ENCODE data around the gene TNXB.

Gene TNXB

DNA sequence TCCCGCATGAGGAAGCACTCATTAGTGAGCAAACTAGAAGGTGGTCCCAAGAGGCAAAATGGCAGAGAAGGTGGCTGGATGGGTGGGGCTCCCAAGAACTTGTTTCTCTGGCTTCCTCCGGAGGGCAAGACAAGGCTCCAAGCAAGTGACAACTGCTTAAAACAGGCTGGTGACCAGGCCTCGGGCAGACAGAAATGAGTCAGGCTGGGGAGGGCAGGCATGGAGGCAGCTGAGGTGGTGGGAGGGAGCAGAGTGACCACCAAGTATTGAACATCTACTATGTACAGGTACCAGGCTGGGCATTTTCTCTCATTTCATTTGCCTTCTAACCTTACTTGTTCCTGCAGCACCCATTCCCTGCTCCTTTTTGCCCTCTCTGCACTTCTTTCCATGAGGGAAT, 33.4 kb downstream of the TNXB start:
- no peak overlapping the region for H3K4me3 ChIP-seq (replicated peaks; ENCODE audit: low read depth, low read length)
- no peak for DNase-seq (ENCODE audit: low read depth)

DNA sequence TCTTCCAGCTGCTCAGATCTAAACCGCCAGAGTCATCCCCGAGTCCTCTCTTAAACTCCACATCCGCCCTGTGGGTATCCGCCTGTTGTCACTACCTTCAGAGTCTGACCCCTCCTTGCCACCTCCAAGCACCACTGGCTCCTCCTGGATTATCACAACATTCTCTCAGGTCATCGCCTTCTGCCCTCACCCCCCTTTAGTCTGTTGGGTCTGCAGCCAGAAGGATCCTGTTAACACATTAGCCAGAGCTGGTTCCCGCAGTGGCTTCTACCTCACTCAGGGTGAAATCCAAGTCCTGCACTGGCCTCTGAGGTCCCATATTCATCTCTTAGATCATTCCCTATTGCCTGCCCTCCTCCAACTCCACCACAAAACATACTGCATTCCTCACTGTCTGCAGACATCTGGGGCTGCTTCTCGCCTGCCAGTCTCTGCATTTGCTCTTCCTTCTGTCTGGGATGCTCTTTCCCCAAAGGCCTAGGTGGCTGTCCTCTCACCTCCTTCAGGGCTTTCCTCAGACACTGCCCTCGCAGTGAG, 34.1 kb downstream of the TNXB start:
- no peak for DNase-seq (ENCODE audit: low read depth)
- TF ChIP-seq CTCF (IDR thresholded peaks at IDR 0.05; ENCODE audit: low read length, missing control alignments): no peak
- no peak overlapping the region for H3K4me3 ChIP-seq (replicated peaks; ENCODE audit: low read depth, low read length)

More for the DNA sequence above, 33.4 kb downstream of the TNXB start:
- no peak for TF ChIP-seq CTCF (IDR thresholded peaks at IDR 0.05; ENCODE audit: low read length, missing control alignments)

DNA sequence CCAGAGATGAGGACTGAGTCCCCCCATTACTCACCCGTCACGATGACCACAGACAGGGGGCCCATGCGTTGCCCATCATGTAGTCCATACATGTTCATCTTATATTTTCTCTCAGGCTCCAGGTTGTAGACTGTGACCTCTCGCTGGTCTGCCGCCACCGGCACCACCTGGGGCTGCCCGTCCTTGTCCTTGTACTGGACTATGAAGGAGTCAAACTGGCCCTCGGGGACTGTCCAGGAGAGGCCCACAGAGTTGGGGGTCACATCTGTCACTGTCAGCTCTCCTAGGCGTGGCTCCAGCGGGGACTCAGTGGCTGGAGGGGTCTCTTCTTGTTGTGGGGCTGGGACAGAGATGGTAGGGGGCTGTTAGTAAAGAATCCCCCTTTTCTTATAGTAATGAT, 35.5 kb downstream of the TNXB start:
- no peak overlapping the region for H3K4me3 ChIP-seq (replicated peaks; ENCODE audit: low read depth, low read length)
- DNase-seq (ENCODE audit: low read depth): no peak
- no peak for TF ChIP-seq CTCF (IDR thresholded peaks at IDR 0.05; ENCODE audit: low read length, missing control alignments)

DNA sequence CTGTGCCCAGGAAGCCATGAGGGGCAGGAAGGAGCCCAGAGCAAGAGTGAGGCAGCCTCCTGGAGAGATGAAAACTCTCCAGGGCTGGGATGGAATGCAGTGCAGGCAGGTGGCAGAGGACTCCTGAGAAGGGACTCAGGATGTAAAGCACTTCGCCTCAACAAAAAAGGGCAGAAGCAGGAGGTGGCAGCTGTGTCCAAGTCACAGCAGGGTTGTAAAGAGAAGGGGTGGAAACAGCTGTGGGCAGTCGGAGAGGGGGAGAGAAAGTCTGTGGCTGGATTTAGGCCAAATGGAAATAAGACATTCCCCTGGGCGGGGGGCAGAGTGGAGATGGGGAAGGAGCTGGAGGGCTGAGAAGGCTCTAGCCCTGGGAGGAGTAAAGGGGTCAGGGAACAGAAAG, 36.0 kb downstream of the TNXB start:
- no peak for TF ChIP-seq CTCF (IDR thresholded peaks at IDR 0.05; ENCODE audit: low read length, missing control alignments)
- no peak overlapping the region for H3K4me3 ChIP-seq (replicated peaks; ENCODE audit: low read depth, low read length)
- no peak for DNase-seq (ENCODE audit: low read depth)

DNA sequence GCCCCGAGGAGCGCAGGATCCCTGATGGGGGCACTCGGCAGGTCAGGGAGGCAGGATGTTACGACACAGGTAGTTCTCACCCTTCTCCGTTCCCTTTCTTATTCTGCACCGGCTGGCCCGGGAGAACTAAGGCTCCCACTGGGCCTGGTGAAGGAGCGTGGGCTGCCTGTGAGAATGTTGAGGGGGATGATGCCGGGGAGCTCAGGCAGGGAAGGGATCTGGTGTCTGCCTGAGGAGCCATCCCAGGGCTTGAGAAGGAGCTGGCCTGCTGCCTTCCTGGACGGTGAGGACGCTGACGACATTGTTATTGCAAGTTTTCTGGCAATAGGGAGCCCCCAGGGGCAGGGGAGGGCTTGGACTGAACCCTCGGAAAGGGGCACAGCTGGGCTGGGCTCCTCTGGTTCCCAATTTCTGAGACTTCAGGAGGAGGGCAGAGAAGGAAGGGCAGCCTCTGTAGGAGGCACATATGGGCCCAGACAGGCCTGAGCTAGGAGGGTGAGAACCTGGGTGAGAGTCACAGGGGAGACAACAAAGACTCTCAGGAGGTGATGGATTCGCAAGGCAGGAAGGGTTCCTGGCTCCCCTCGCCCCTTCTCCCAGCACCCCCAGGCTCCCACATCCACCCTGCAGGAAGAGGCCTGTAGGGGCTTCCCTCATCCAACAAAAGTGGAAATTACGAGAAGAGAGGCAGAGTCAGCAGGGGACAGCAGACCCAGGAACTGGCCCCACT, 38.2 kb downstream of the TNXB start:
- no peak for TF ChIP-seq CTCF (IDR thresholded peaks at IDR 0.05; ENCODE audit: low read length, missing control alignments)
- H3K4me3 ChIP-seq (replicated peaks; ENCODE audit: low read depth, low read length): no peak overlapping the region
- DNase-seq (ENCODE audit: low read depth): no peak

DNA sequence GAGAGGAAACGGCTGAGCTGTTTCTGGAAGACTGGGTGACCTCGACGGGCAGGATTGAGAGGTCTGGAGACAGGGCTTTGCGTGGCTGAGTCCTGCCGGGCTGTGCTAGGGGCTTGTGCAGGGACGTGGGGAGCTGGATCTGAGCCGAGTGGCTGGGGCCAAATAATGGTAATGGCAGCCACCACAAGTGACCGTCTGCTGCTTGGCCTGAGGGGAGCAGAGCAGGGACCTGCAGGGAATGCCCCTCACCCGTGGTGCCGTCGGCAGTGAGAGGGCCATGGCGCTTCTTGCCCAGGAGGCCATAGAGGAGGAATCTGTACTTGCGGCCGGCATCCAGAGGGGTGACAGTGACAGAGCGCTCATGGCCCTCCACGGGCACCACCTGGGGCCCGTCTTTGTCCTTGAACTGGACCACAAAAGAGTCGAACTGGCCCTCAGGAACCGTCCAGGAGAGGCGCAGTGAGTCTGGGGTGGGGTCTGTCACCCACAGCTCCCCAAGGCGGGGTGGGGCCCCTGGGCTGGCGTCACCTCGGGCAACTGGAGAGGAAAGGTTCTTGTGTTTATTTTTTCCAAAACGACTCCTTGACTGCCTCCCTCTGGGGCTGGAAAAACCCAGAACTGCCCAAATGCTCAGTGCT, 39.1 kb downstream of the TNXB start:
- no peak for DNase-seq (ENCODE audit: low read depth)
- no peak for TF ChIP-seq CTCF (IDR thresholded peaks at IDR 0.05; ENCODE audit: low read length, missing control alignments)

More for the DNA sequence above, 39.1 kb downstream of the TNXB start:
- no peak overlapping the region for H3K4me3 ChIP-seq (replicated peaks; ENCODE audit: low read depth, low read length)

Data from fibroblast of pulmonary artery (primary cell).